GM21619 (cell line): ENCODE measurements around the gene PLPPR3.
"Not testable (repeated sequence)": the region's sequence is repeated elsewhere in the genome, so short reads cannot be mapped to it uniquely, and the experiment has no call there.

ENCODE experiments used
- ATAC-seq: cut with Tn5 transposase; IDR thresholded peaks from one replicate; pipeline ENCODE4 v1.9.1; 2021; ENCODE audit not compliant: unreplicated experiment

Gene PLPPR3

DNA sequence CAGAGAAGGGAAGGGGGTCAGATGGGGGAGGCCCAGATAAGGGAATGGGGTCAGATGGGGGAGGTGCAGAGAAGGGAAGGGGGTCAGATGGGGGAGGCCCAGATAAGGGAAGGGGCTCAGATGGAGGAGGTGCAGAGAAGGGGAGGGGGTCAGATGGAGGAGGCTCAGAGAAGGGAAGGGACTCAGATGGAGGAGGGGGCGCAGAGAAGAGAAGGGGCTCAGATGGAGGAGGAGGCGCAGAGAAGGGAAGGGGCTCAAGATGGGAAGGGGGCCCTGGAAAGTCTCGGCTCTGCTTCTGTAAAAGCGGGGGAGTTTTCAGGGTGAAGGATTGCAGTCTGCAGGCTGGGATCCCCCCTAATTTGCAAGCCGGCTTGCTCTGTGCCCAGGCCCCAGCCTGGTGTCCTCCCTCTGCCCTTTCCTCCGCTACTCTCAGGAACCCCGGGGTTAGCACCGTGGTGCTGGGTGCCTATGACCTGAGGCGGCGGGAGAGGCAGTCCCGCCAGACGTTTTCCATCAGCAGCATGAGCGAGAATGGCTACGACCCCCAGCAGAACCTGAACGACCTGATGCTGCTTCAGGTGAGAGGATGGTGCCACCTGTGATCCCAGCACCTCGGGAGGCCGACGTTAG lies 7.5 kb upstream of the PLPPR3 start:
- ATAC-seq, result no peak

- ATAC-seq, result no peak
These were observed 6.1 kb upstream of the PLPPR3 start, which contains the start of gene AZU1 for GRCh38 chr19:827710-828321. TSS of gene AZU1 (plus strand) at chr19:827837. CDS start at chr19:827847, 10 bp downstream.

- ATAC-seq, result no peak
These were observed 5.6 kb upstream of the PLPPR3 start for GRCh38 chr19:827314-827709.

DNA sequence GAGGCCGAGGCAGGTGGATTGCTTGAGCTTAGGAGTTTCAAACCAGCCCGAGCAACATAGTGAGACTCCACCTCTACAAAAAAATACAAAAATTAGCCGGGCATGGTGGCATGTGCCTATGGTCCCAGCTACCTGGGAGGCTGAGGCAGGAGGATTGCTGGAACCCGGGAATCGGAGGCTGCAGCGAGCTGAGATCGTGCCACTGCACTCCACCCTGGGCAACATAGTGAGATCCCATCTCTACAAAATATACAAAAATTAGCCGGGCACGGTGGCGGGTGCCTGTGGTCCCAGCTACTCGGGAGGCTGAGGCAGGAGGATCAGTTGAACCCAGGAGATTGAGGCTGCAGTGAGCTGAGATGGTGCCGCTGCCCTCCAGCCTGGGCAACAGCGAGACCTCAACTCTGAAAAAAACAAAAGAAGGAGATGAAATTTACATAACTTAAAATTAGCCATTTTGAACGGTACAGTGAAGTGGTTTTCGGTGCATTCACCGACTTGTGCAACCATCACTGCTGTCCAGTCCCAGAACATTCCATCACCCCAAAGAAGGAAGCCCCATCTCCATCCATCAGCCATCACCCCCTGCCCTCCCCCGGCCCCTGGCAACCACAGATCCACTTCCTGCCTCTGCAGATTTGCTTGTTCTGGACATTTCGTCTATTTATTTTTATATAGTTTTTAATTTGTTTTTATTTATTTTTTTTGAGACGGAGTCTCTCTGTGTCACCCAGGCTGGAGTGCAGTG lies 4.3 kb upstream of the PLPPR3 start:
- ATAC-seq, result no peak

GRCh38 chr19:824885-825284 lies 3.1 kb upstream of the PLPPR3 start:
- no peak for ATAC-seq

GRCh38 chr19:823565-824121 lies 1.9 kb upstream of the PLPPR3 start:
- ATAC-seq, result no peak

DNA sequence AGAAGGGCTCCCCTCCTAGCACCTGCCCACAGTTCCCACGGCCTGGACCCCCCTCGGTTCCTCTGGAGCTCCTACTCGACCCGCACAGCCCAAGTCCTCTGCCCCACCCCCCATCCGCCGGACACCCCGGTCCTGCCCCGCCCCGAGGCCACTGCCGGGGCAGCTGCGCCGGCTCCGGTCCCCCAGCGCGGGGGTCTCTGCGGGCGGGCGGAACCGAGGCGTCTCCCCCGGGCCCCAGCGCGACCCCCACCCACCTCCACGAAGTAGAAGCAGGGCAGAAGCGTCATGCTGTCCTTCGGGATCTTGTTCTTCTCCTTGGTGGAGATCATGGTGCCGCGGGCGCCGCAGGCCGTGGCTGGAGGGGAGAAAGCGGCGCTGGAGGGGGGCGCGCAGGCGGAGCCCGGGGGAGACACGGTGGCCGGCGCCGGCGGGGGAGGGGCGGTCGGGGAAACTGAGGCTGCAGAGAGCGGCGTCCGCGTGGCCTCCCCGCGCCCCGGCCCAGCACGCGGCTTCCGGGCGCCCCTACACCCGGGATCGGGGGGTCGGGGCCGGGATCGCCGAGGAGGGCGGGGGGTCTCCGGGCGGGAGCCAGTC lies 427 bp downstream of the PLPPR3 start:
- ATAC-seq, result no peak

- ATAC-seq, result not testable (repeated sequence)
These were observed 1.5 kb downstream of the PLPPR3 start for GRCh38 chr19:820212-820611.

GRCh38 chr19:816500-816857 lies 5.3 kb downstream of the PLPPR3 start:
- no peak for ATAC-seq

DNA sequence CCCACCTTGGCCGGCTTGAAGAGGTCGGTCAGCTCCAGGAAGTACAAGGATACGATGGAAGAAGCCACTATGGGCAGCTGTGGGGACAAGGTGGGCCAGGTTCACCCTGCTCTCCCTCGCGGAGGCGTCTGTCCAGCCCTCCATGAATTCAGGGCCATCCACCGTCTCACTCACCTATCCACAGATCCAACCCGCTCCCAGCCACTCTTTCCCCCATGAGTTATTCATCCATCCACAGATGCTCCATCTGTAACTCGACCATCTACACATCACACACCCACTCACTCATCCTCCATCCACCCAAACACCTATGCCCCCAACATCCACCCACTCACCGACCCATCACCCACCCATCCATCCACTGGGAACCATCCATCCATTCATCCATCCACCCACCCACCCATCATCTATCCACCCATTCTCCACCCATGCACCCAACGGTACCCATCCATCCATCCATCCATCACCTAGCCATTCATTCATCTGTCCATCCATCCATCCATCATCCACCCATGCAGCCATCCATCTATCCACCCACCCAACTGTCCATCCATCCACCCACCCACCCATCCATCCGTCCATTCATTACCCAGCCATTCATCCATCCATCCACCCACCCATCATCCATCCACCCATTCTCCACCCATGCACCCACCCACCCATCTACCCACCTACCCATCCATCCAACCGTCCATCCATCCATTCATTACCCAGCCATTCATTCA lies 5.8 kb downstream of the PLPPR3 start:
- no peak for ATAC-seq

DNA sequence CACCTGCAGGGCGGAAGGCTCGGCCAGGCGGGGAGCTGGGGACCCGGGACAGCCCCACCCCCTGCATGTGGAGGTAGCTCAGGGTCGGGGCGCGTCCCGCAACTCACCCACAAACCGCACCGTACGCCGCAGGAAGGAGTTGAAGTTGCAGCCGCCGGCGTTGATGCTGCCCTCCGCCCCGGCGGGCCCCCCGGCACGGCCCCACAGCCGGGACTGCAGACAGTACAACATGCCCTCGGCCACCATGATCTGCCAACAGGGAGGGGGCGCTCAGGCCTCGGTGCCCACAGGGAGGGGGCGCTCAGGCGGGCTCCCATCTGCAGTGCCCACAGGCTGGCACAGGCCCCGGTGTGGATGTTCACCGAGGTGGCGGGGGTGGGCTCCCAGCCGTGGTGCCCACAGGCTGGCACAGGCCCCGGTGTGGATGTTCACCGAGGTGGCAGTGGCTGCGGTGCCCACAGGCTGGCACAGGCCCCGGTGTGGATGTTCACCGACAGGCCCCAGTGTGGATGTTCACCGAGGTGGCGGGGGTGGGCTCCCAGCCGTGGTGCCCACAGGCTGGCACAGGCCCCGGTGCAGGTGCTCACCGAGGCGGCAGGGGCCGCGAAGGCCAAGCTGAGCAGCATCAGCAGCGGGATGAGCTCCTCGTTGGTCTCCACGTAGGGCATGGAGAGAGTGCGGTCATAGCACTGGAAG lies 6.5 kb downstream of the PLPPR3 start:
- ATAC-seq, result no peak

DNA sequence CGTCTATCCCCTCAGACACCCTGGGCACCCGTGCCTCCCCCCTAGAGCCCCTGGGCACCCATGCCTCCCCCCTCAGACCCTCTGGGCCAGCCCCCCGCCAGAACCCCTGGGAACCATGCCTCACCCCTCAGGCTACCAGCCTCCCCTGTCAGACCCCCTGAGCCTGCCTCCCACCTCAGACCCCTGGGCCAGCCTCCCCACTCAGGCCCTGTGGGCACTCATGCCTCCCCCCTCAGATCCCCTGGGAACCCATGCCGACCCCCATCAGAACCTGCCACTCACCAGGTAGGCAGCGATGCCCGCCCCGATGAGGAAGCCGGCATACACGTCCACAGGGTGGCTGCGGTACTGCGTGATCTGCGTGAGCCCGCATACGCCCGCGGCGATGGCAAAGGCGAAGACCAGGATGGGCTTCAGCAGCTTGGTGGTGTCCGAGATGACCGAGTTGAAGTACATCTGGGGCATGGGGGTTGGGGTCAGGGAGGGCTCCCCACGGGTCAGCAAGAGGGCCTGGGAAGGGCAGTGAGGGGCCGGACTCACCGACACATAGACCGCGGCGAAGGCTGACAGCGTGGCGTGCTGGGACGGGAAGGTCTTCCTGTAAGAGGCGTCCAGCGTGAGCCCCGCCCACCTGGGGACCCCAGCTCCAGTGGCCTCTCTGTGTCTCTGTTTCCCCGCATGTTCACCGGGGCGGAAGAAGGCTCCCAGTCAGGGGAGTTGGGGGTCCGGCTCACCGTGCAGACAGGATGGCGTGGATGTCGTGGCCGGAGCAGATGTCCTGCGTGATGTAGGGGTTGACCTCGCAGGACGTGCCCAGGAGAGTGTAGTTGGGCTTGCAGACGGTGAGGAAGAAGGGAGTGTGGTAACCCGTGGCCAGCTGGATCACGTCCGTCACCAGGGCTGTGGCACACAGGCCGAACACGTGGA lies 7.3 kb downstream of the PLPPR3 start:
- ATAC-seq, result no peak

DNA sequence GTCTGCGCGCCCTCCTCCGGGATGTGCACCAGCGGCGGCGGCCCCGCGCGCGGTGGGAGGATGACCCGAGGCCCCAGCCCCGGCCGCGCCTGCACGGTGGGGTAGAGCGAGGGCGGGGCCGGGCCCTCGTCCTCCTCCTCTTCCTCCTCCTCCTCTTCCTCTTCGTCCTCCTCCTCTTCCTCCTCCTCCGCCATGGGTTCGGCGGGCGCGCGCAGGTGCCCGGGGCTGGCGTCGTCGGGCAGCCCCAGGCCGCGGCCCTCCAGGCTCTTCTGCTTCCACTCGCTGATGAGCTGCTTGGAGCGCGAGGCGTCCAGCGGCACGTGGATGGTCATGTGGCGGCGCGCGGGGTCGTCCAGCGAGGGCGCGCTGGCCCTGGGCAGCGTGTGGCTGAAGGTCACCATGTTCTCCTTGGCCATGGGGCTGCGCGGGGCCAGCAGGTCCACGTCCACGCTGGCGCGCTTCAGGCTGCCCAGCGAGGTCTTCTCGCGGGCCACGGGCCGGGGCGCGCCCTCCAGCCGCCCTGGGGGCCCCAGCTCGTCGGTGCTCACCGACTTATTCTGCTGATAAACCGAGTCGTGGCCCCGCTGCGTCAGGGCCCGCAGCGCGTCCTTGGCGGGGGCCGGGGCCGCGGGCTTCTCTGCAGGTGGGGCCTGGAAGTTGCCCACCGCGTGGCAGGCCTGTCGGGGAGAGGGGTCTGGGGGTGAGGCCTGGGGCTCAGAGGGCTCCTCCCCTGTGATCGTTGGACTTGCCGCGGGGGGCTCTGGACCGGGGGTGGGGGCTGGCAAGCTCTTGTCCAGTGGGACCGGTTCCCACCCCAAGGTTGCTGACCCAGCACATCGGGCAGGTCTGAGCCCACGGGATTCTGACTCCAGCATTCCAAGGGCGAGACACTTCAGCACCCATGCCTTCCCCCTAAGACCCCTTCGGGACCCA lies 8.3 kb downstream of the PLPPR3 start:
- ATAC-seq, result no peak

GRCh38 chr19:812747-813218 lies 9.0 kb downstream of the PLPPR3 start:
- ATAC-seq, result no peak

DNA sequence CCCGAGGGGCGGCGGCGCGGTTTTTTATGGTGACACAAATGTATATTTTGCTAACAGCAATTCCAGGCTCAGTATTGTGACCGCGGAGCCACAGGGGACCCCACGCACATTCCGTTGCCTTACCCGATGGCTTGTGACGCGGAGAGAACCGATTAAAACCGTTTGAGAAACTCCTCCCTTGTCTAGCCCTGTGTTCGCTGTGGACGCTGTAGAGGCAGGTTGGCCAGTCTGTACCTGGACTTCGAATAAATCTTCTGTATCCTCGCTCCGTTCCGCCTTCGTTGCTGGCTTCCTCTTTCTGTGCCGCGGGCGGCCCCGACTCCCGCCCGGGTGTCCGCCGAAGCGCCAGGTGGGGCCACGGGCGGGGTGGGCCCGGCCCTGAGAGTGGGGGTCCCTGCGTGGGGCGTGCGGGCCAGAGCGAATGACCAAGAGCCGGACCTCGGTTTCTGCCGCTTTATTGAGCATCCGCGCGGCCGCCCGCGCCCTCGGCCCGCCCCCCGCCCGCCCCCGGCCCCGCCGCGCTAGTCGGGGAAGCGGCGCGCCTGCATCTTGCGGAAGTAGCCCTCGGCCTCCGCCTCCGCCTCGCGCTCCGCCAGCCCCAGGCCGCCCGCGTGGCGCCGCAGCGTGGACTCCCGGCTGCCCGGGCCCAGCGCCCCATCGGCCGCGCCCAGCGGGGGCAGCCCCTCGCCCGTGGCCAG lies 9.6 kb downstream of the PLPPR3 start:
- ATAC-seq, result no peak

- ATAC-seq, result no peak
These were observed 10.2 kb downstream of the PLPPR3 start for GRCh38 chr19:811506-812048.

GRCh38 chr19:810883-811489 lies 10.8 kb downstream of the PLPPR3 start:
- no peak for ATAC-seq
